ENCODE measurements around the gene ANKS3. TPM values are rescaled to one million over a fixed set of nuclear protein-coding genes. Genes with fewer than 3 reads are reported as not detected.

Gene ANKS3
- total and polyA plus RNA-seq, 2 experiments from 2014 or later = 22.5 to 24.9 TPM

GRCh38 chr16:4700380-4700996 lies 33.6 kb downstream of the ANKS3 start:
- Histone ChIP-seq H4K20me1 (replicated peaks; ENCODE audit: insufficient read depth) (peaks cover 3% of the 10 kb centered on the region), H3K36me3 (ENCODE audit: insufficient read depth) (peaks cover 15% of the 10 kb centered on the region), H3K4me1 (ENCODE audit: insufficient read depth) (no peaks in the 10 kb centered on the region), H3K4me2 (no peak overlapping the region), H3K79me2 (replicated peaks; ENCODE audit: insufficient read depth) (no peaks in the 10 kb centered on the region), H3K4me3 (no peak overlapping the region), H3K27me3 (ENCODE audit: insufficient read depth) (no peaks in the 10 kb centered on the region), H3F3A (replicated peaks; ENCODE audit: low read depth) (peaks cover 5% of the 10 kb centered on the region), H3K27ac (ENCODE audit: low read depth) (no peak overlapping the region), H2AFZ (no peak overlapping the region), H3K9me2 (ENCODE audit: insufficient read depth) (no peaks in the 10 kb centered on the region)
- Mint-ChIP-seq H3K9me3 (no peaks in the 10 kb centered on the region; the same call in 2 of the 3 replicates), H3K4me3 (no peak overlapping the region), H3K27me3 (ENCODE audit: insufficient read depth, low read depth, poor library complexity) (peaks cover 7% of the 10 kb centered on the region), H3K27ac (no peak overlapping the region), H3K36me3 (ENCODE audit: low read depth) (peaks cover 51% of the 10 kb centered on the region), H3K4me1 (0 out of 3 replicates have a peak, but pooled peaks cover 1% of the 10 kb centered on the region)
- DNase-seq (ENCODE audit: low spot score) (no peak), ATAC-seq (no peak)
- TF ChIP-seq ZNF462 (CRISPR knock-in tag; IDR thresholded peaks at IDR 0.05) = no peak
- no peak for TF ChIP-seq CTCF (conservative IDR thresholded peaks at IDR 0.05; ENCODE audit: low read depth in 2 of 2)
- no peak for TF ChIP-seq ZNF331 (CRISPR knock-in tag; IDR thresholded peaks at IDR 0.05; ENCODE audit: low read depth)
- no peak for TF ChIP-seq REST (IDR thresholded peaks at IDR 0.05; ENCODE audit: unreplicated experiment)
- no peak for TF ChIP-seq NANOG (IDR thresholded peaks at IDR 0.05; ENCODE audit: borderline replicate concordance)
- TF ChIP-seq STAT1 (IDR thresholded peaks at IDR 0.05; ENCODE audit: unreplicated experiment) = no peak
- TF ChIP-seq JUNB (IDR thresholded peaks at IDR 0.05; ENCODE audit: unreplicated experiment) = no peak
- TF ChIP-seq ETS1 (IDR thresholded peaks at IDR 0.05) = no peak
- no peak for TF ChIP-seq EZH2phosphoT487 (IDR thresholded peaks at IDR 0.05; ENCODE audit: unreplicated experiment)
- TF ChIP-seq POLR2AphosphoS5 (IDR thresholded peaks at IDR 0.05; ENCODE audit: low read depth) = no peak
- no peak for TF ChIP-seq EZH2 (IDR thresholded peaks at IDR 0.05; ENCODE audit: low read depth, unreplicated experiment)
- TF ChIP-seq ZNF114 (CRISPR knock-in tag; IDR thresholded peaks at IDR 0.05) = no peak
- no peak for TF ChIP-seq CREB1 (CRISPR knock-in tag; IDR thresholded peaks at IDR 0.05; ENCODE audit: low read depth)
